Renal cortical epithelial cell (primary cell): ENCODE results near the gene PTPN4. TPM values are rescaled to one million over a fixed set of nuclear protein-coding genes. Genes with fewer than 3 reads are reported as not detected.
A peak's percentile ranks its signal among the peaks of the same experiment; 100 is the strongest.
"Not testable (repeated sequence)": the region's sequence is repeated elsewhere in the genome, so short reads cannot be mapped to it uniquely, and the experiment has no call there.

Experiments used
- DNase-seq: peaks from one replicate; pipeline ENCODE4 v3.0.0-alpha.2; 2011; ENCODE audit warnings: low read depth
- total RNA-seq: library from RNA; depleted of rRNA; stranded (reverse); fragments of >200 nt; gene quantifications from 2 replicates; pipeline ENCODE4 v1.2.3, GENCODE V29; 2014

PTPN4 gene
- total RNA-seq, 1 donor from 2014 or later = 38.9 TPM

DNA sequence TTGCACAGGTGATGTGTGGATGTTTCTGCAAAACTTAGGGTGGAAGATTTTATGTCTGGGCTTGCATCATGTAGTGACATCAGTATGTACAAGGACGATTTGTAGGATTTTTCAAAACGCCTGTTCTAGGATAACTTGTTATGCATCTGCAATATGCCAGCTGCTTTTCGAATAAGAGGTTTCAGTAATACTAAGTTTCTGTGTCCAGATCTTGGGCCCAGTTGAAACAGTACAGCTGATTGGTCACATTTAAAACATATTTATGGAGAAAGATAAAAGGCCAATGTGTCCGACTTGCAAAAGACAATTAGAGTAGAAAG, 1.2 kb downstream of the PTPN4 start:
- peak; percentile 32 for DNase-seq

- DNase-seq = peak; percentile 39
Observed at GRCh38 chr2:119764832-119765231, 5.1 kb downstream of the PTPN4 start.

GRCh38 chr2:119765433-119766002, 5.8 kb downstream of the PTPN4 start:
- no peak for DNase-seq

GRCh38 chr2:119766944-119767343, 7.2 kb downstream of the PTPN4 start:
- DNase-seq = no peak

- DNase-seq = no peak
Observed at GRCh38 chr2:119768742-119769141, 9.0 kb downstream of the PTPN4 start.

DNA sequence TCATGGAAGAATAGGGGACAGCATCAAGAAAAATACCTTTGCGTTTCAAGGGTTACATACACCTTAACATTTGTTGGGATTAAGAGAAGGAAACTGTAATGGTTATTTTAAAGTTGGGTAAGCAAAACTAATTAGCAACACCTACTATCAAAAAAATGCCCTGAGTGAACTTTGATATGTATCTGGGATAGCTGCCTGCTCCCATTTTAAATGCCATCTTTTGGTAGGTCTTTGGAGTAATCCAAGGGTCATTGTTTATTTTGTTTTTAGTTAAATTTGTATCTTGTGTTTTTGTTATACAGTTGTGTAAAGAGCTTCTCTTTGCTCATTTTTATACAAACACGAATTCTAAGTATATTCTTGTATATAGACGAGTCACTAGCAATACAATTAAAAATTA, 9.9 kb downstream of the PTPN4 start:
- DNase-seq = no peak

GRCh38 chr2:119771331-119771730, 11.6 kb downstream of the PTPN4 start:
- no peak for DNase-seq

DNA sequence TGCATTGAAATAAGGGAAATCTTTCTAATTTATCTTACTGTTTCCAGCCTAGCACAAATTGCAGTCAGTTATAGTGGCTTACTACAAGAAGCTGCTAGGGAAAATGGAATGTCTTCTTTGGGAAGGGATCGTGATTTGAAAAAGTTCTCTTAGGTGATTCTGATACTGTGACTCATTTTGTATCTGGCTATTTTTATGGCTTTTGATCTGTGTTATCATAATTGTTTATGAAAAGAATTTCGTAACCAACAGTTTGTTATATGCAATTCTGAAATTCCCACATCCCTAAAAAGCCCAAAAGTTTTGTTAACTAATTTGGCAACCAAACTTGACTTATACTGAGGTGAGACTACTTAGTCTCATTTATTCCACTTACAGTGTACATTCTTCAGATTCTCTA, 12.4 kb downstream of the PTPN4 start:
- DNase-seq = no peak

DNA sequence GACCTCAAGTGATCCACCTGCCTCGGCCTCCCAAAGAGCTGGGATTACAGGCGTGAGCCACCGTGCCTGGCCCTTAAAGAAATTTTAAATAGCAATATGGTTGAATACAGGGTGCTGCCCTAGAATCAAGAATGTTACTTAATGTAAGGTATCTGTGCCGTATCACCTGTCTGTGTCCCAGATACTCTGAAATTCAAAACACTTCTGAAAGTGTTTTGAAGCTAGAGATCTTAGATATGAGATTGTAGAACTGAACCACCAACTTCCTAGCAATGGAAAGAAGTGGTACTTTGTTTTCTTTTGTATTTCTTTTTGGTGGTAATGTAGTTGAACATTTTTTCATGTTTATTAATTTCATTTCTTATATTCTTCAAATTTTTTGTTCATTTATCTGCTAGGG, 13.0 kb downstream of the PTPN4 start:
- no peak for DNase-seq

DNA sequence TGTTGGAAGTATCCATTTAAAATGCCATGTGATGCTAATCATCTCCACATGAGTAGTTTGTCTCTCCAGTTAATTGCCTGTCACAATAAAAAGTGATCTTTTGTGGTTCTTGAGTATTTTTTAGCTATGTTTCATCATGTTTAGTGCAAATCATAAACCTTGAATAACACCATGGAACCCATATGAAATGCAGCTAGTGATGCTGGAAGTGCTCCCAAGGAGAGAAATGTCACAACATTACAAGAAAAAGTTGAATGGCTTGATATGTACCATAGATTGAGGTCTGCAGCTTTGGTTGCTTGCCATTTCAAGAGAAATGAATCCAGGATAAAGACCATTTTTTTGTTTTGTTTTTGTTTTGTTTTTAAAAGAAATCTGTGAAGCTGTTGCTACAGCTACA, 14.3 kb downstream of the PTPN4 start:
- DNase-seq = no peak

- DNase-seq = no peak
Observed at GRCh38 chr2:119775102-119775501, 15.4 kb downstream of the PTPN4 start.

- DNase-seq = no peak
Observed at GRCh38 chr2:119782308-119783027, 22.7 kb downstream of the PTPN4 start.

GRCh38 chr2:119784876-119785275, 25.2 kb downstream of the PTPN4 start:
- no peak for DNase-seq

- no peak for DNase-seq
Observed at GRCh38 chr2:119786295-119786694, 26.6 kb downstream of the PTPN4 start.

DNA sequence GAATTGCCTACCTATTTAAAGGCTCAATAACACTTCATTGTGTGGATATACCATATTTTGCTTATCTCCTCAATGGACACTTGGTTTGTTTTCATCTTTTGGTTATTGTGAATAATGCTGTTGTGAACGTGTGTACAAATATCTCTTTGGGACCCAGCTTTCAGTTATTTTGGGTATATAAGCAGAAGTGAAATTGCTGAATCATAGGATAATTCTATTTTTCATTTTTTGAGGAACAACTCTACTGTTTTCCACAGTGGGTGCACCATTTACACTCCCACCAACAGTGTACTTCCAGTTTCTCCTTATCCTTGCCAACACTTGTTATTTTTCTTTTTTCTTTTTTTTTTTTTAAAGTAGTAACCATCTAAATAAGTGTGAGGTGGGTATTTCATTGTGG, 29.0 kb downstream of the PTPN4 start:
- no peak for DNase-seq

DNA sequence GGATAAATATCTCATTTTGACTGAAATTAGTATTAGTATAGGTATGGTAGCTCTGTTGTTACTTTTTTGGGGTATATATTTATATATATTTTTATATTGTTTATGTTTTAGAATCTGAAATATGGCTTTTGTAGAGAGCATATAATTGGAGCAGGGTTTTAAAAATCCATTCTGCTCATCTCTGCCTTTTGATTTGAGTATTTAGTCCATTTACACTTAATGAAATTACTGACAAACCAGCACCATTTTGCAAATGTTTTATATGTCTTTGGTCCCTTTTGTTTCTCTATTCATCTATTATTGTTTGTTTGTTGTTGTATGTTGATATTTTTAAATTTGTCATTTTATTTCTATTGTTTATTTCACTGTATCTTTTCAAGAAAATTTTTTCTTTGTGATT, 30.7 kb downstream of the PTPN4 start:
- no peak for DNase-seq

DNA sequence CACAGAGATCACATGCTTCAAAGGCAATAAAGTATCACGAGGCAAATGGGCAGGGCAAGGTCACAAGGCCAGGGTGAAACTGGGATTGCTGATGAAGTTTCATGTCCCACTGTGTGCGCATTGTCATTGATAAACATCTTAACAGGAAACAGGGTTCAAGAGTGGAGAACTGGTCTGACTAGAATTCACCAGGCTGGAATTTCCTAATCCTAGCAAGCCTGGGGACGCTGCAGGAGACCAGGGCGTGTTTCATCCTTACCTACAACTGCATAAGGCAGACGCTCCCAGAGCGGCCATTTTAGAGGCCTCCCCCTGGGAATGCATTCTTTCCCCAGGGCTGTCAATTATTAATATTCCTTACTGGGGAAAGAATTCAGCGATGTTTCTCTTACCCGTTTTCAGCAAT, 33.2 kb downstream of the PTPN4 start:
- no peak for DNase-seq

- DNase-seq = no peak
Observed at GRCh38 chr2:119794237-119794636, 34.5 kb downstream of the PTPN4 start.

DNA sequence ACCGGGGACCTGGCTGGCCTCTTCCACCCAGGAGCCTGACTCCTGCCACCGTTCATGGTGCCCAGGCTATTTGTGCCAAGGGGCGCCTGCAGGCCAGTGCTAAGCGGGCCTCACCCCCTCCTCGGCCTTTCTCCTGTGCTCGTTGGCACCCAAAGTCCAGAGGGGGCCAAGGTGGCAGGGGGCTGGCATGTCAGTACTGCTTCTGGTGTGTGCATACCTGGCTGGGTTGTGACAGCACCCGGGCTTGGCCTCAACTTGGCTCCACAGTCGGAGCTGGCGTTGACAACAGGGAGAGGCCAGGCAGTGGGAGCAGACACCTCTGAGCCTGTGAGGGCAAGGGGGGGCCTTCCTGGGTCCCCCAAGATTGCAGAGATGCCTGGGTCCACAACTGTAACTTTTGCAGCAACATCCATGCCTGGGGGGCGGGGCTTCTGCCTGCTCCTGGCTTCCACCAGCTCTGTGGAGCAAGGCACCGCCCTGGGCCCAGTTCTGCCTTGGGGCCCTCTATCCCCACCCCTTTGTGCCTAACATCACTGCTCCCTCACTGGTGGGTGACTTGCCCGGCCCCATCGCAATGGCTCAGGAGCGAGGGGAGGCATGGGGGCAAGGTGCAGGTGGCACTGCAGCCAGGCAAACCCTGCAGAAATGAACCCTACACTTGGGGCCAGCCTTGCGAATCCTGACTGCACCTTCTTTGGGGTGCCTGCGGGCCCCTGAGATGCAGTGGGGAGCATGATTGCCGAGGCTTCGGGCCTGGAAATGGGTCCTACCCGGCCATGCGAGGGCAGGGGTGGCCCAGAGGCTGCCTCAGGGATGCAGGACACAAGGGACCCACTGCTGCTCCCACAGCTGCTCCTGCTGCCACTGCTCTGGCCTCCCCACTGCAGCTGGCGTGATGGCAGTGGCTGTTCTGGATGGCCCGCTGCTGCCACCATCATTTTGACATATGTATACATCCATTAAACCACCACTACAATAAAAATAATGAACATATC, 35.9 kb downstream of the PTPN4 start:
- no peak for DNase-seq

DNA sequence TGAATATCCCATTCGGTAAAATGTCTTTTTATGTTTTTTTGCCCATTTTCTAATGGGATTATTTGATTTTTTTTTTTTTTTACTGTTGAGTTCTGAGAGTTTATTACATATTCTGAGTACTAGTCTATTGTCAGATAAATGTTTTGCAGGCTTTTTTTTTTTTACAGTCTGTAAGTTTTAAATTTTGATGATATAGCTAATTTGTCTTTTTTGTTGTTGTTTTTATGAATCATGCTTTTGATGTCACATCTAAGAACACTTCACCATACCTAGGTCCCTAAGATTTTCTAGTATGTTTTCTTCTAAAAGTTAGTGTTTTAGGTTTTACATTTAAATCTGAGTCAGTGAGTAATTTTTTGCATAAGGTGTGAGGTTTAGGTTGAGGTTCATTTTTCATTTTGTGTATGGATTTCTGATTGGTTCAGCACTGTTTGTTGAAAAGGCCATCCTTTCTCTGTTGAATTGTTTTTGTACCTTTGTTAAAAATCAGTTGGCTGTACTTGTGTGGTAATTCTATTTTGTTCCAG, 40.7 kb downstream of the PTPN4 start:
- no peak for DNase-seq

- no peak for DNase-seq
Observed at GRCh38 chr2:119801040-119801439, 41.3 kb downstream of the PTPN4 start.

- DNase-seq = not testable (repeated sequence)
Observed at GRCh38 chr2:119801989-119802388, 42.3 kb downstream of the PTPN4 start.

DNA sequence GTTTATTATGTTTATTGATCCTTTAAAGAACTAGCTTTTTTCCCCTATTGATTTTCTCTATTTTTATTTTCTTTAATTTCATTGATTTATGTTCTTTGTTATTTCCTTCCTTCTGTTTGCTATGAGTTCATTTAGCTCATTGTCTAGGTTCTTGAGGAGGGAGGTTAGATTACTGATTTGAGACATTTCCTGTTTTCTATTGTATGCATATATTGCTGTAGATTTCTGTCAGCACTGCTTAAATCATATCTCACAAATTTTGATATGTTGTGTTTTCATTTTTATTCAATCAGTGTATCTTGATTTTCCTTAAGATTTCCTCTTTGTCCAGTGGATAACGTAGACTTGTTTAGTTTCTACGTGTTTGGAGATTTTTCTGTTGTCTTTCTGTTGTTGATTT, 43.4 kb downstream of the PTPN4 start:
- no peak for DNase-seq
